Measurements from ENCODE around the gene EDN1. TPM values are rescaled to one million over a fixed set of nuclear protein-coding genes. Genes with fewer than 3 reads are reported as not detected.
"Not testable (repeated sequence)": the region's sequence is repeated elsewhere in the genome, so short reads cannot be mapped to it uniquely, and the experiment has no call there.

Gene EDN1
- polyA plus RNA-seq, 3 donors: 0.11 to 0.71 TPM; not detected in 1

DNA sequence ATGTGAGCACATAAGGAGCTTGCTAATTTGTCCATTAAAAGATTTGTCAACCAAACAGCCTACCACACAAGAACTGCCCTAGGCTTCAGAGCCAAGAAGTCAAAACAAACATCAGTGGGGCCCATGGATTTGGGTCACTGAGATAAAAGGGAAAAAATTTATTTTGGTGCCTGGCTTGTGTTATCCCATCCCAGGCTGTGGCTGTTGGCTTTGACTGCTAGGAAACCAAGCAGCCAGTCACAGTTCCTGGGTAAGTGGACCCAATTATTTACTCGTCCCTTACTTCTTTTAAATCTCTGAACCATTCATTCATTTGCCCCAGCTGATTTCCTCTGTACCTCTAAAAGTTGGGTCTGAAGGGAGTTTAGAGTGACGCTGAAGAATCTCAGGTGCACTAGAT, 41.3 kb downstream of the EDN1 start:
- no peak overlapping the region for H3K4me2 ChIP-seq (replicated peaks; ENCODE audit: extremely low read depth, low read length, poor library complexity, severe bottlenecking)
- no peaks in the 10 kb centered on the region for H3K79me2 ChIP-seq (ENCODE audit: insufficient read depth, low read length)
- TF ChIP-seq, protein P1, sequence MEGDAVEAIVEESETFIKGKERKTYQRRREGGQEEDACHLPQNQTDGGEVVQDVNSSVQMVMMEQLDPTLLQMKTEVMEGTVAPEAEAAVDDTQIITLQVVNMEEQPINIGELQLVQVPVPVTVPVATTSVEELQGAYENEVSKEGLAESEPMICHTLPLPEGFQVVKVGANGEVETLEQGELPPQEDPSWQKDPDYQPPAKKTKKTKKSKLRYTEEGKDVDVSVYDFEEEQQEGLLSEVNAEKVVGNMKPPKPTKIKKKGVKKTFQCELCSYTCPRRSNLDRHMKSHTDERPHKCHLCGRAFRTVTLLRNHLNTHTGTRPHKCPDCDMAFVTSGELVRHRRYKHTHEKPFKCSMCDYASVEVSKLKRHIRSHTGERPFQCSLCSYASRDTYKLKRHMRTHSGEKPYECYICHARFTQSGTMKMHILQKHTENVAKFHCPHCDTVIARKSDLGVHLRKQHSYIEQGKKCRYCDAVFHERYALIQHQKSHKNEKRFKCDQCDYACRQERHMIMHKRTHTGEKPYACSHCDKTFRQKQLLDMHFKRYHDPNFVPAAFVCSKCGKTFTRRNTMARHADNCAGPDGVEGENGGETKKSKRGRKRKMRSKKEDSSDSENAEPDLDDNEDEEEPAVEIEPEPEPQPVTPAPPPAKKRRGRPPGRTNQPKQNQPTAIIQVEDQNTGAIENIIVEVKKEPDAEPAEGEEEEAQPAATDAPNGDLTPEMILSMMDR (IDR thresholded peaks at IDR 0.05): no peak
- Mint-ChIP-seq H3K9me3 (no peaks in the 10 kb centered on the region), H3K36me3 (no peaks in the 10 kb centered on the region), H3K4me3 (no peak overlapping the region), H3K27ac (no peak overlapping the region), H3K4me1 (peaks cover 35% of the 10 kb centered on the region), H3K27me3 (ENCODE audit: low read depth in 3 of 3) (peaks cover 3 to 6% (median 5%) of the 10 kb centered on the region in 3 donors)
- no peak overlapping the region for H3K4me3 ChIP-seq (replicated peaks in 1 of 3; ENCODE audit: low read depth in 2 of 3, low read length in 3 of 3)
- peaks cover 24 to 29% of the 10 kb centered on the region in 2 donors for H3K4me1 ChIP-seq (ENCODE audit: control insufficient read depth in 1 of 2, insufficient read depth in 2 of 2, low read length in 2 of 2)
- H3K27ac ChIP-seq (ENCODE audit: low read depth in 1 of 2, low read length in 2 of 2): no peak overlapping the region
- WGBS (ENCODE audit: insufficient coverage): no CpG with 5 or more reads among the region's 2 CpGs
- intact Hi-C loops (cut with micrococcal nuclease): no loop called here
- no peaks in the 10 kb centered on the region for H3K36me3 ChIP-seq (replicated peaks in 1 of 2; ENCODE audit: control insufficient read depth in 1 of 2, insufficient read depth in 2 of 2, low read length in 2 of 2)
- no peak for DNase-seq
- H3K9me3 ChIP-seq (replicated peaks in 1 of 2; ENCODE audit: control insufficient read depth in 1 of 2, insufficient read depth in 1 of 2, low read length in 2 of 2): no peaks in the 10 kb centered on the region
- no peak overlapping the region for H2AFZ ChIP-seq (ENCODE audit: insufficient read depth, low read depth, low read length, poor library complexity, severe bottlenecking)
- no peaks in the 10 kb centered on the region for H3K27me3 ChIP-seq (ENCODE audit: control insufficient read depth in 2 of 2, insufficient read depth in 2 of 2, low read length in 2 of 2)
- no peaks in the 10 kb centered on the region for H4K20me1 ChIP-seq (ENCODE audit: insufficient read depth, low read length)
- no peak overlapping the region for H3K9ac ChIP-seq (ENCODE audit: insufficient read depth, low read length, poor library complexity, severe bottlenecking)

DNA sequence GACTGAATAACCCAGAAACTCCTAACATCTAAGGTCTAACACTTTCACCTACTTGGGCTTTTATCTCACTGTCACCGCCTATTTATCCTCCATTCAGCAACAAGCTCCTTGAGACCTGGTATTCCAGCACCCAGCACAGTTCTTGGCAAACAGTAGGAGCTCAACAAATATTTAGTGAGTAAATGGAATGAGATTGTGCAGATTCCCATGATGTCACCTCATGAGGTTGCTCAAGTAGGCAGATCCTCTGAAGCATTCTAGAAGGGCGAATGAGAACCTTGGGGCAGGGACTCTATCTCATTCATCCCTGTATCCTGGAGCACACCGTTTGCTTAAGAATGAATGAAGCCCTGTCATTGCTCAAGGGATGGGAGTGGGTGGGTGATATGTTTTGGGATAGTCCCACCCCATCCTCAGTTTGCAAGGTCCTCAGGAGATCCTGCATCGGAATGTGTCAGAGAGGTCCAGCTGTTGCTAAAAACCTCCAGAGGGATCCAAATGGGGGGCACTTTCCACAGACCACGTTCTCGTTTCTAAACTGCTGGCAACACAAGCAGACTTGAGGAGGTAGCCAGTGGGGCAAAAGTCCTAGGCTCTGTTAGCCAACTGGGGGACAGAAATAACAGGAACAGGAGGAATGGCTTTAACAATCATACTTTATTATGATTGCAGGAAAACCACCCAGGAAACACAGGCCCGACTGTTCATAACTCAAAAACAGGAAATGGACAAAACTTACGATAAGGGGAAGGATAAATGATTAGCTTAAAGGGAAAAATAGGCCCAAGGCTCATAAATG, 42.0 kb downstream of the EDN1 start:
- no peaks in the 10 kb centered on the region for H3K9me3 ChIP-seq (replicated peaks in 1 of 2; ENCODE audit: control insufficient read depth in 1 of 2, insufficient read depth in 1 of 2, low read length in 2 of 2)
- no peak overlapping the region for H3K27ac ChIP-seq (ENCODE audit: low read depth in 1 of 2, low read length in 2 of 2)
- peak; percentile 11 to 46 (median 37) for DNase-seq
- intact Hi-C loops (cut with micrococcal nuclease): no loop called here
- H3K4me1 ChIP-seq (ENCODE audit: control insufficient read depth in 1 of 2, insufficient read depth in 2 of 2, low read length in 2 of 2): peaks cover 24 to 29% of the 10 kb centered on the region in 2 donors
- TF ChIP-seq, protein P1 (IDR thresholded peaks at IDR 0.05): no peak
- no peak overlapping the region for H3K9ac ChIP-seq (ENCODE audit: insufficient read depth, low read length, poor library complexity, severe bottlenecking)
- Mint-ChIP-seq H3K4me3 (peak overlapping the region in 1 of 2 donors; percentile 62), H3K27me3 (ENCODE audit: low read depth in 3 of 3) (peaks cover 3 to 5% (median 3%) of the 10 kb centered on the region in 3 donors), H3K27ac (peak overlapping the region in 2 of 7 donors; percentile 26 to 66), H3K9me3 (no peaks in the 10 kb centered on the region), H3K4me1 (peaks cover 35% of the 10 kb centered on the region), H3K36me3 (no peaks in the 10 kb centered on the region)
- WGBS (ENCODE audit: insufficient coverage): 40% methylated on average over 4 of the region's 8 CpGs
- peak overlapping the region; percentile 23 for H3K4me2 ChIP-seq (replicated peaks; ENCODE audit: extremely low read depth, low read length, poor library complexity, severe bottlenecking)
- H2AFZ ChIP-seq (ENCODE audit: insufficient read depth, low read depth, low read length, poor library complexity, severe bottlenecking): no peak overlapping the region
- H3K36me3 ChIP-seq (replicated peaks in 1 of 2; ENCODE audit: control insufficient read depth in 1 of 2, insufficient read depth in 2 of 2, low read length in 2 of 2): no peaks in the 10 kb centered on the region
- peak overlapping the region in 1 of 3 experiments; percentile 29 for H3K4me3 ChIP-seq (replicated peaks in 1 of 3; ENCODE audit: low read depth in 2 of 3, low read length in 3 of 3)
- no peaks in the 10 kb centered on the region for H4K20me1 ChIP-seq (ENCODE audit: insufficient read depth, low read length)
- no peaks in the 10 kb centered on the region for H3K79me2 ChIP-seq (ENCODE audit: insufficient read depth, low read length)
- H3K27me3 ChIP-seq (ENCODE audit: control insufficient read depth in 2 of 2, insufficient read depth in 2 of 2, low read length in 2 of 2): no peaks in the 10 kb centered on the region

GRCh38 chr6:12332750-12333079, 42.6 kb downstream of the EDN1 start:
- Histone ChIP-seq H3K4me2 (replicated peaks; ENCODE audit: extremely low read depth, low read length, poor library complexity, severe bottlenecking) (peak overlapping the region; percentile 23), H3K4me1 (ENCODE audit: control insufficient read depth in 1 of 2, insufficient read depth in 2 of 2, low read length in 2 of 2) (peaks cover 24 to 29% of the 10 kb centered on the region in 2 donors), H3K4me3 (replicated peaks in 1 of 3; ENCODE audit: low read depth in 2 of 3, low read length in 3 of 3) (peak overlapping the region in 1 of 3 experiments; percentile 29)
- H3K9ac ChIP-seq (ENCODE audit: insufficient read depth, low read length, poor library complexity, severe bottlenecking); H3K27me3 Mint-ChIP-seq (ENCODE audit: low read depth in 3 of 3); H3K9me3 Mint-ChIP-seq; H3K27me3 ChIP-seq (ENCODE audit: control insufficient read depth in 2 of 2, insufficient read depth in 2 of 2, low read length in 2 of 2); H3K36me3 Mint-ChIP-seq; H3K27ac ChIP-seq (ENCODE audit: low read depth in 1 of 2, low read length in 2 of 2); DNase-seq; intact Hi-C loops (cut with micrococcal nuclease); H3K36me3 ChIP-seq (replicated peaks in 1 of 2; ENCODE audit: control insufficient read depth in 1 of 2, insufficient read depth in 2 of 2, low read length in 2 of 2); H3K9me3 ChIP-seq (replicated peaks in 1 of 2; ENCODE audit: control insufficient read depth in 1 of 2, insufficient read depth in 1 of 2, low read length in 2 of 2); H2AFZ ChIP-seq (ENCODE audit: insufficient read depth, low read depth, low read length, poor library complexity, severe bottlenecking); H3K79me2 ChIP-seq (ENCODE audit: insufficient read depth, low read length); H4K20me1 ChIP-seq (ENCODE audit: insufficient read depth, low read length): not testable (repeated sequence)
- WGBS (ENCODE audit: insufficient coverage): no CpG with 5 or more reads among the region's 5 CpGs
- peak overlapping the region in 1 of 2 donors; percentile 7 for H3K4me3 Mint-ChIP-seq
- peaks cover 35% of the 10 kb centered on the region for H3K4me1 Mint-ChIP-seq
- H3K27ac Mint-ChIP-seq: peak overlapping the region in 2 of 7 donors; percentile 21 to 66

All from CD14-positive monocyte (primary cell).